K562 (cell line): ENCODE measurements around the gene KARS1. TPM values are rescaled to one million over a fixed set of nuclear protein-coding genes. Genes with fewer than 3 reads are reported as not detected.

Source experiments
- ATF1 ChIP-seq, 2 experiments: fragments of 450-650 bp in 1 of 2; IDR thresholded peaks; 2 replicates each; pipeline ENCODE4 v1.6.1; 2016; ENCODE audit warnings: missing compliant biosample characterization in 1 of 2, missing genetic modification characterization in 1 of 2
- ATF3 ChIP-seq, 2 experiments: fragments of 450-650 bp in 1 of 2; sonication (generic) in 1 of 2; formaldehyde crosslinking in 1 of 2; IDR thresholded peaks in 1 of 2; conservative IDR thresholded peaks in 1 of 2; 2 replicates each; pipeline versions ENCODE4 v1.6.1 to v1.8.1; 2016 to 2023; ENCODE audit warnings: mild to moderate bottlenecking in 2 of 2, moderate library complexity in 2 of 2, inconsistent platforms in 1 of 2, missing genetic modification reagents in 1 of 2
- BACH1 ChIP-seq: fragments of 200-800 bp; sonication (Bioruptor generic); IDR thresholded peaks from 2 replicates; pipeline ENCODE4 v1.6.1; 2016; ENCODE audit warnings: missing genetic modification characterization, missing compliant biosample characterization
- CBFB ChIP-seq: sonication (generic); formaldehyde crosslinking; IDR thresholded peaks from 2 replicates; pipeline ENCODE4 v1.4.0; 2020; ENCODE audit warnings: mild to moderate bottlenecking, missing genetic modification reagents
- COPS2 ChIP-seq: fragments of 450-650 bp; conservative IDR thresholded peaks from 2 replicates; pipeline ENCODE4 v1.6.1; 2016; ENCODE audit warnings: mild to moderate bottlenecking, moderate library complexity
- CUX1 ChIP-seq: fragments of 200-800 bp; sonication (Bioruptor generic); IDR thresholded peaks from 2 replicates; pipeline ENCODE4 v1.6.1; 2016; ENCODE audit warnings: missing genetic modification characterization, missing compliant biosample characterization
- FIP1L1 ChIP-seq: fragments of 200-400 bp; formaldehyde crosslinking; IDR thresholded peaks from 2 replicates; pipeline ENCODE4 v1.6.1; 2018; ENCODE audit warnings: mild to moderate bottlenecking, low read depth, low read length; ENCODE audit not compliant: poor library complexity, severe bottlenecking
- HDGF ChIP-seq: fragments of 450-650 bp; IDR thresholded peaks from 2 replicates; pipeline ENCODE4 v1.6.1; 2016
- HSF4 ChIP-seq: fragments of 250-450 bp; sonication (Bioruptor Pico); IDR thresholded peaks from 2 replicates; pipeline ENCODE4 v2.1.2; 2022; ENCODE audit warnings: mild to moderate bottlenecking, moderate library complexity, borderline replicate concordance
- MYNN ChIP-seq, 2 experiments: sonication (generic); formaldehyde crosslinking in 1 of 2; IDR thresholded peaks; 2 replicates each; pipeline versions ENCODE4 v1.5.0 to v1.6.1; 2016 to 2020; ENCODE audit warnings: antibody characterized with exemption in 1 of 2, missing genetic modification reagents in 1 of 2
- NUFIP1 ChIP-seq: fragments of 450-650 bp; IDR thresholded peaks from 2 replicates; pipeline ENCODE4 v1.6.1; 2018; ENCODE audit not compliant: partially characterized antibody
- PCBP1 ChIP-seq: fragments of 200-400 bp; formaldehyde crosslinking; IDR thresholded peaks from 2 replicates; pipeline ENCODE4 v1.6.1; 2018; ENCODE audit warnings: mild to moderate bottlenecking, low read depth, low read length; ENCODE audit not compliant: poor library complexity, severe bottlenecking
- RFX7 ChIP-seq: fragments of 250-450 bp; sonication (Bioruptor Pico); IDR thresholded peaks from 2 replicates; pipeline ENCODE4 v1.5.1; 2021; ENCODE audit warnings: mild to moderate bottlenecking
- SMARCC2 ChIP-seq: fragments of 450-650 bp; IDR thresholded peaks from 2 replicates; pipeline ENCODE4 v1.6.1; 2017; ENCODE audit warnings: antibody characterized with exemption, moderate library complexity, mild to moderate bottlenecking, low read depth
- XRCC5 ChIP-seq: fragments of 200-400 bp; formaldehyde crosslinking; IDR thresholded peaks from 2 replicates; pipeline ENCODE4 v1.6.1; 2017; ENCODE audit warnings: low read depth, mild to moderate bottlenecking, low read length
- ZBTB17 ChIP-seq: fragments of 450-650 bp; formaldehyde crosslinking; IDR thresholded peaks from 2 replicates; pipeline ENCODE4 v1.4.0; 2020; ENCODE audit warnings: mild to moderate bottlenecking
- ZNF311 ChIP-seq: fragments of 250-450 bp; sonication (Bioruptor Pico); IDR thresholded peaks from 2 replicates; pipeline ENCODE4 v1.4.0; 2020; ENCODE audit warnings: mild to moderate bottlenecking, moderate library complexity
- ZNF316 ChIP-seq: fragments of 450-650 bp; IDR thresholded peaks from 2 replicates; pipeline ENCODE4 v1.6.1; 2016
- ZNF764 ChIP-seq: fragments of 250-450 bp; sonication (Bioruptor Pico); IDR thresholded peaks from 2 replicates; pipeline ENCODE4 v1.4.0; 2020; ENCODE audit warnings: low read depth, mild to moderate bottlenecking, moderate library complexity
- polyA plus RNA-seq, 8 experiments: library from polyadenylated mRNA; depleted of rRNA in 4 of 8; stranded (reverse) in 5 of 8; unstranded in 3 of 8; fragments of >200 nt; fragmentation: Nextera tagmentation in 2 of 8; fragmentation: Illumina TruSeq in 1 of 8; extraction: Ambion mirVana in 2 of 8; extraction: Trizol in 1 of 8; gene quantifications; 2 replicates each; pipeline versions ENCODE4 v1.2.1 to v1.2.3, GENCODE V29; 2011 to 2014; ENCODE audit warnings: inconsistent platforms in 1 of 8, missing spikeins in 1 of 8
- total RNA-seq, 7 experiments: library from RNA; depleted of rRNA in 6 of 7; stranded (reverse); fragments of >200 nt in 6 of 7; fragmentation: Illumina TruSeq in 2 of 7; extraction: Trizol in 2 of 7; gene quantifications; 2 replicates each; pipeline versions ENCODE4 v1.2.1 to v1.2.3, GENCODE V29; 2011 to 2021; ENCODE audit warnings: low replicate concordance in 1 of 7
- TF ChIP-seq, protein P1 (sequence below): fragments of 250-450 bp; sonication (Bioruptor Pico); IDR thresholded peaks from 2 replicates; pipeline ENCODE4 v1.9.0; 2021; ENCODE audit warnings: mild to moderate bottlenecking
- TF ChIP-seq, protein P2 (sequence below): fragments of 450-650 bp; formaldehyde crosslinking; IDR thresholded peaks from 2 replicates; pipeline ENCODE4 v1.4.0; 2020; ENCODE audit warnings: mild to moderate bottlenecking

KARS1 gene
- total and polyA plus RNA-seq, 9 of the 15 experiments (the other 6 are each of a cell fraction or from before 2014, with no cell fraction given) = 223 to 386 (median 304) TPM

- TF ChIP-seq FIP1L1 = no peak
- TF ChIP-seq ZNF311 (CRISPR knock-in tag) = no peak
- TF ChIP-seq ZNF764 (CRISPR knock-in tag) = no peak
- TF ChIP-seq, protein P1, sequence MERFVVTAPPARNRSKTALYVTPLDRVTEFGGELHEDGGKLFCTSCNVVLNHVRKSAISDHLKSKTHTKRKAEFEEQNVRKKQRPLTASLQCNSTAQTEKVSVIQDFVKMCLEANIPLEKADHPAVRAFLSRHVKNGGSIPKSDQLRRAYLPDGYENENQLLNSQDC (CRISPR knock-in tag) = no peak
- TF ChIP-seq COPS2 = no peak
- TF ChIP-seq HSF4 (CRISPR knock-in tag) = no peak
- TF ChIP-seq CUX1 (CRISPR knock-in tag) = no peak
- TF ChIP-seq NUFIP1 = no peak
- 0 out of 2 replicates have a peak, but pooled peaks have one; percentile 47 for TF ChIP-seq ZBTB17 (CRISPR knock-in tag)
- TF ChIP-seq PCBP1 = no peak
- TF ChIP-seq BACH1 (tag) = no peak
- no peak; the same call in 1 of the 2 replicates for TF ChIP-seq ZNF316
- peak; percentile 80 for TF ChIP-seq ATF1 (CRISPR knock-in tag; IDR thresholded peaks at IDR 0.05)
- TF ChIP-seq ATF1 (tag; IDR thresholded peaks at IDR 0.05) = peak; percentile 99
- TF ChIP-seq MYNN (IDR thresholded peaks at IDR 0.05) = no peak
- no peak for TF ChIP-seq MYNN (CRISPR knock-in tag; IDR thresholded peaks at IDR 0.05)
- no peak for TF ChIP-seq RFX7
- TF ChIP-seq ATF3 (IDR thresholded peaks at IDR 0.05) = peak; percentile 83
- peak; percentile 59; the same call in 1 of the 2 replicates for TF ChIP-seq ATF3 (CRISPR knock-in tag; conservative IDR thresholded peaks at IDR 0.05)
- no peak for TF ChIP-seq CBFB (CRISPR knock-in tag)
- TF ChIP-seq, protein P2, sequence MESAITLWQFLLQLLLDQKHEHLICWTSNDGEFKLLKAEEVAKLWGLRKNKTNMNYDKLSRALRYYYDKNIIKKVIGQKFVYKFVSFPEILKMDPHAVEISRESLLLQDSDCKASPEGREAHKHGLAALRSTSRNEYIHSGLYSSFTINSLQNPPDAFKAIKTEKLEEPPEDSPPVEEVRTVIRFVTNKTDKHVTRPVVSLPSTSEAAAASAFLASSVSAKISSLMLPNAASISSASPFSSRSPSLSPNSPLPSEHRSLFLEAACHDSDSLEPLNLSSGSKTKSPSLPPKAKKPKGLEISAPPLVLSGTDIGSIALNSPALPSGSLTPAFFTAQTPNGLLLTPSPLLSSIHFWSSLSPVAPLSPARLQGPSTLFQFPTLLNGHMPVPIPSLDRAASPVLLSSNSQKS = no peak
- no peak for TF ChIP-seq SMARCC2
- no peak for TF ChIP-seq HDGF
- TF ChIP-seq XRCC5 = no peak
These were observed 24.5 kb downstream of the KARS1 start, which contains the start of gene ADAT1 (continued) for GRCh38 chr16:75622761-75623605.
